Small intestine (tissue), 16 donors: ENCODE measurements around the gene RGP1. TPM values are rescaled to one million over a fixed set of nuclear protein-coding genes. Genes with fewer than 3 reads are reported as not detected.
A peak's percentile ranks its signal among the peaks of the same experiment; 100 is the strongest.

ENCODE experiments used
- DNase-seq, 2 donors: peaks; one replicate each; pipeline versions ENCODE4 v3.0.0 to v3.0.0-alpha.2; 2013
- FAIRE-seq: peaks from 2 replicates; lab custom pipeline; 2012; peaks lifted over from hg19 to GRCh38; lab: Jason Lieb, UNC
- H3K27ac ChIP-seq, 3 donors: one replicate each; pipeline ENCODE4 v1.5.1; 2013; ENCODE audit warnings: low read length in 2 of 3, mild to moderate bottlenecking in 2 of 3, control low read depth in 1 of 3, inconsistent platforms in 1 of 3, low read depth in 1 of 3, moderate library complexity in 1 of 3
- H3K27me3 ChIP-seq, 3 donors: one replicate each; pipeline ENCODE4 v1.6.1; 2013; ENCODE audit warnings: low read length in 3 of 3, inconsistent platforms in 1 of 3; ENCODE audit not compliant: control insufficient read depth in 3 of 3, insufficient read depth in 3 of 3
- H3K36me3 ChIP-seq, 3 donors: one replicate each; pipeline ENCODE4 v1.6.1; 2013; ENCODE audit warnings: low read length in 3 of 3, inconsistent platforms in 1 of 3, low read depth in 1 of 3, mild to moderate bottlenecking in 1 of 3, moderate library complexity in 1 of 3; ENCODE audit not compliant: control insufficient read depth in 3 of 3, insufficient read depth in 2 of 3
- H3K4me1 ChIP-seq, 3 donors: one replicate each; pipeline ENCODE4 v1.6.1; 2013; ENCODE audit warnings: low read length in 2 of 3, inconsistent platforms in 1 of 3, low read depth in 1 of 3, mild to moderate bottlenecking in 1 of 3, moderate library complexity in 1 of 3; ENCODE audit not compliant: control insufficient read depth in 3 of 3, insufficient read depth in 2 of 3
- H3K4me3 ChIP-seq, 3 donors: one replicate each; pipeline ENCODE4 v1.5.1; 2013; ENCODE audit warnings: low read length in 3 of 3, control low read depth in 1 of 3, inconsistent platforms in 1 of 3, low read depth in 1 of 3, mild to moderate bottlenecking in 1 of 3, moderate library complexity in 1 of 3
- H3K9me3 ChIP-seq, 2 donors: one replicate each; pipeline ENCODE4 v1.6.1; 2013; ENCODE audit warnings: low read depth in 1 of 2, low read length in 1 of 2; ENCODE audit not compliant: control insufficient read depth in 2 of 2, insufficient read depth in 1 of 2
- WGBS, 3 donors: extraction: QIAGEN DNeasy Blood & Tissue Kit; methylation state at CpG; one replicate each; pipeline ENCODE4 v1.1.7; 2013; 5-methylcytosine and 5-hydroxymethylcytosine counted together
- long read RNA-seq, 10 donors: transcript quantifications; one replicate each; lab custom pipeline, GENCODE V29; 2026
- polyA plus RNA-seq, 4 donors: library from polyadenylated mRNA; stranded (reverse) in 3 of 4; unstranded in 1 of 4; fragments of 200-250 nt in 3 of 4; fragments of 120-200 nt in 1 of 4; gene quantifications; one replicate each; pipeline versions ENCODE4 v1.2.1 to v1.2.3, GENCODE V29; 2013
- donor health status: healthy with polysubstance abuse.
- donor health status: control.
- donor health status: control.
- donor health status: Bipolar disorder and iron deficiency.
- donor health status: healthy.

RGP1 gene
- 10 to 100 TPM in 3 of 4 donors, 1 to 10 TPM in 1; 8.1 to 20.9 (median 15.4) TPM for polyA plus RNA-seq
- long read RNA-seq, donor 1, full-length matches to known transcripts = 5 of 5 reads
- long read RNA-seq, donor 1, partial matches to known transcripts = 0 of 5 reads
- long read RNA-seq, donor 1, other reads (novel, unspliced or antisense) = 0 of 5 reads
- long read RNA-seq, donor 2, full-length matches to known transcripts = 2 of 2 reads
- long read RNA-seq, donor 2, partial matches to known transcripts = 0 of 2 reads
- long read RNA-seq, donor 2, other reads (novel, unspliced or antisense) = 0 of 2 reads
- long read RNA-seq, donor 3, full-length matches to known transcripts = 1 of 1 reads
- long read RNA-seq, donor 3, partial matches to known transcripts = 0 of 1 reads
- long read RNA-seq, donor 3, other reads (novel, unspliced or antisense) = 0 of 1 reads
- long read RNA-seq, donor 4 = 0 reads
- long read RNA-seq, donor 5, full-length matches to known transcripts = 1 of 1 reads
- long read RNA-seq, donor 5, partial matches to known transcripts = 0 of 1 reads
- long read RNA-seq, donor 5, other reads (novel, unspliced or antisense) = 0 of 1 reads
- long read RNA-seq, donor 6, full-length matches to known transcripts = 1 of 1 reads
- long read RNA-seq, donor 6, partial matches to known transcripts = 0 of 1 reads
- long read RNA-seq, donor 6, other reads (novel, unspliced or antisense) = 0 of 1 reads
- long read RNA-seq, donor 7, full-length matches to known transcripts = 3 of 3 reads
- long read RNA-seq, donor 7, partial matches to known transcripts = 0 of 3 reads
- long read RNA-seq, donor 7, other reads (novel, unspliced or antisense) = 0 of 3 reads
- long read RNA-seq, donor 8 = 0 reads
- long read RNA-seq, donor 9, full-length matches to known transcripts = 1 of 1 reads
- long read RNA-seq, donor 9, partial matches to known transcripts = 0 of 1 reads
- long read RNA-seq, donor 9, other reads (novel, unspliced or antisense) = 0 of 1 reads
- long read RNA-seq, donor 10, full-length matches to known transcripts = 7 of 7 reads
- long read RNA-seq, donor 10, partial matches to known transcripts = 0 of 7 reads
- long read RNA-seq, donor 10, other reads (novel, unspliced or antisense) = 0 of 7 reads

GRCh38 chr9:35748858-35749514 lies at the start of gene RGP1, which contains the start of gene GBA2:
Gene RGP1, plus strand, starts transcription at chr9:35749287. Its CDS starts 469 bp downstream, at chr9:35749756.
Gene GBA2, minus strand, starts transcription at chr9:35749228. Its CDS starts 524 bp downstream, at chr9:35748704.
- 0 to 1% (median 1%) methylated on average over 50 to 69 of the region's 69 CpGs for WGBS, 3 donors

GRCh38 chr9:35700031-35700430 lies 49.1 kb upstream of the RGP1 start:
- FAIRE-seq = no peak
- Histone ChIP-seq H3K27me3 (no peaks in the 10 kb centered on the region), H3K9me3 (no peaks in the 10 kb centered on the region), H3K36me3 (peaks cover 36 to 78% (median 56%) of the 10 kb centered on the region in 3 donors), H3K4me3 (no peak overlapping the region), H3K4me1 (peaks cover 0 to 7% (median 0%) of the 10 kb centered on the region in 3 donors), H3K27ac (no peak overlapping the region)
- no peak for DNase-seq
- 86 to 90% (median 90%) methylated on average over 11 of the region's 11 CpGs for WGBS, 3 donors

More at GRCh38 chr9:35748858-35749514, at the start of gene RGP1, which contains the start of gene GBA2:
- Histone ChIP-seq H3K27me3 (no peaks in the 10 kb centered on the region), H3K27ac (peak within 1 kb of the TSS; percentile 88 to 99 (median 94)), H3K9me3 (no peaks in the 10 kb centered on the region), H3K36me3 (peaks cover 4 to 48% (median 17%) of the 10 kb centered on the region in 3 donors), H3K4me1 (peaks cover 0 to 15% (median 11%) of the 10 kb centered on the region in 3 donors), H3K4me3 (peak within 1 kb of the TSS; percentile 67 to 99 (median 84))
- DNase-seq (peak; percentile 94 to 96), FAIRE-seq (no peak)

- no peak overlapping the region for H3K27ac ChIP-seq
- H3K9me3 ChIP-seq = no peaks in the 10 kb centered on the region
- DNase-seq (no peak), FAIRE-seq (no peak)
- peaks cover 0 to 3% (median 0%) of the 10 kb centered on the region in 3 donors for H3K4me1 ChIP-seq
- no peak overlapping the region for H3K4me3 ChIP-seq
- no peaks in the 10 kb centered on the region for H3K27me3 ChIP-seq
- H3K36me3 ChIP-seq = peaks cover 45 to 87% (median 65%) of the 10 kb centered on the region in 3 donors
Observed at GRCh38 chr9:35700942-35701341, 48.1 kb upstream of the RGP1 start.

- Histone ChIP-seq H3K27me3 (no peaks in the 10 kb centered on the region), H3K9me3 (no peaks in the 10 kb centered on the region), H3K4me1 (no peaks in the 10 kb centered on the region), H3K36me3 (peaks cover 54 to 89% (median 76%) of the 10 kb centered on the region in 3 donors), H3K27ac (no peak overlapping the region), H3K4me3 (no peak overlapping the region)
- no peak for FAIRE-seq
- WGBS, 3 donors = 93 to 98% (median 96%) methylated on average over 6 to 7 of the region's 7 CpGs
- no peak for DNase-seq
Observed at GRCh38 chr9:35702696-35703095, 46.4 kb upstream of the RGP1 start.

GRCh38 chr9:35703906-35704672 lies 45.0 kb upstream of the RGP1 start:
- no peaks in the 10 kb centered on the region for H3K4me1 ChIP-seq
- WGBS, 3 donors = 95 to 97% (median 96%) methylated on average over 26 of the region's 26 CpGs
- no peak for DNase-seq

GRCh38 chr9:35705372-35705771 lies 43.7 kb upstream of the RGP1 start:
- no peak overlapping the region for H3K4me3 ChIP-seq
- H3K36me3 ChIP-seq = peaks cover 48 to 79% (median 63%) of the 10 kb centered on the region in 3 donors
- no peak for DNase-seq
- H3K4me1 ChIP-seq = no peaks in the 10 kb centered on the region
- no peaks in the 10 kb centered on the region for H3K27me3 ChIP-seq
- FAIRE-seq = no peak
- no peak overlapping the region for H3K27ac ChIP-seq
- WGBS, 3 donors = 75 to 90% (median 76%) methylated on average over 8 of the region's 8 CpGs
- H3K9me3 ChIP-seq = no peaks in the 10 kb centered on the region

More at GRCh38 chr9:35703906-35704672, 45.0 kb upstream of the RGP1 start:
- no peak overlapping the region for H3K4me3 ChIP-seq
- H3K9me3 ChIP-seq = no peaks in the 10 kb centered on the region
- no peak for FAIRE-seq
- H3K27me3 ChIP-seq = no peaks in the 10 kb centered on the region
- no peak overlapping the region for H3K27ac ChIP-seq
- peaks cover 53 to 83% (median 71%) of the 10 kb centered on the region in 3 donors for H3K36me3 ChIP-seq

GRCh38 chr9:35705836-35706430 lies 43.2 kb upstream of the RGP1 start:
- DNase-seq (no peak), FAIRE-seq (no peak)
- Histone ChIP-seq H3K27me3 (no peaks in the 10 kb centered on the region), H3K9me3 (no peaks in the 10 kb centered on the region), H3K4me3 (no peak overlapping the region), H3K36me3 (peaks cover 48 to 83% (median 64%) of the 10 kb centered on the region in 3 donors), H3K27ac (no peak overlapping the region), H3K4me1 (no peaks in the 10 kb centered on the region)
- 90 to 95% (median 91%) methylated on average over 7 of the region's 7 CpGs for WGBS, 3 donors
